ENCODE measurements around the gene GMDS.

- no peak for TF ChIP-seq BACH2 (CRISPR knock-in tag; IDR thresholded peaks at IDR 0.05; ENCODE audit: borderline replicate concordance)
- no peak for TF ChIP-seq RARB (CRISPR knock-in tag; IDR thresholded peaks at IDR 0.05)
- TF ChIP-seq PPARA (CRISPR knock-in tag; IDR thresholded peaks at IDR 0.05; ENCODE audit: borderline replicate concordance) = no peak
Observed at GRCh38 chr6:2109796-2110195, 135.6 kb downstream of the GMDS start.

Measured in SK-N-SH treated with all-trans-retinoic acid at 6 μM for 48 hours (cell line).